Activated CD8-positive, alpha-beta memory T cell treated with anti-CD3 and anti-CD28 coated beads, Interleukin-2, amount 50 U/mL, for 48 hours (primary cell): Measurements from ENCODE around the gene DIAPH3.

ENCODE experiments used
- DNase-seq: peaks from one replicate; pipeline ENCODE4 v3.0.0-alpha.2; 2020

DIAPH3 gene

GRCh38 chr13:59755632-59756290 lies 408.0 kb downstream of the DIAPH3 start:
- DNase-seq = no peak

DNA sequence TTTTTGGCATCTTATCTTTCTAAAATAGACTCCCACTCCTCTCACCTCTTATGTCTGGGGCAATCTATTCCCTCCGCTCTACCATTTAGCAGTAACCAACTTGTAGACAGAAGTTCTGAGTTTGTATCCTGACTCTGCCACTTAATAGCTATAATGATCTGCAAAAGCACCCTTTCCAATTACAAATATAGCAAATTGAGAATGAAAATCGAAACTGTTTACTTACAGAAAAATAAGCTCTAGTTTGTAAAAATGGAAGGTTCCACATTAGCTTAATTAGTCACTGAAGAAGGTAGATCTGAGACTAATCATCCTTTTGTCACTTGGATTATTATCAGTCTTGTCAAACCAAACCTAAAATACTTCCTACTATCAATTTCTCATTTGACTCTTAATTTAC lies 409.3 kb downstream of the DIAPH3 start:
- DNase-seq = no peak

DNA sequence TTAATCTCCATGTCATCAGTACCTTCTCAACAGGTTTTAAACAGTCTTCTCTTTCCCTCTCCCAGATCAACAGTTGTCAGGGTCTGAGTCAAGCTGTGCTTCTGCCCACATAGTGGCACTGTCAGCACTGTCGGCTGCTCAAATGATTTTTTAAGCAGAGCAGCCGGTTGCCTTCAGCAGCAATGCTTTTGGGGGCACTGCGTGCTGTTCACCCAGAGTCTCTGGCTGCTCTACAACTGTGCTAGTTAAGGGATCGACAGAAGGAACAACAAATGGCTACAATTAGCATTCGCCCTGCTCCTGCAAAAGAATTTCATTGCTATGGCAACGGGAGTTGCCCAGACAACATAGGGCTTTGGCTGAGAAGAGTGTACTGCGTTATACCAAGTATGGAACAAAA lies 412.9 kb downstream of the DIAPH3 start:
- DNase-seq = no peak

DNA sequence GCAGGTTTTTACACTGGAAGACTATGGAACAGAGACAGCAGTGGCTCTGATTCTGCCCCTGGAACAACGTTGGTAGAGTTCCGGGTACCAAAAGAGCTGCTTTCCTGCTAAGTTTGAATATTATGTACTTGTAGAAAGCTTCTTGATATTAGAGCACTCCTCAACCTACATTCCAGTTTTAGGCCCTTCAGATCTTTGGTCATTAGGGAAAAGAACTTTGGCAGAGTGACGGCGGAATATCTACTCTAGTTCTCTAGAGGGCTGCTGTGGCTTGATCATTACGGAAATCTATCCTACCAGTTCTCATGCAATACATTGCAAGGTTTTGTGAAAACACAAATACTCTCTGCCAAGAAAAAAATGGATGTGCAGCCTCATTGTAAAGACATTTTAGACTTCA lies 415.7 kb downstream of the DIAPH3 start:
- no peak for DNase-seq

GRCh38 chr13:59747529-59747928 lies 416.2 kb downstream of the DIAPH3 start:
- DNase-seq = no peak

DNA sequence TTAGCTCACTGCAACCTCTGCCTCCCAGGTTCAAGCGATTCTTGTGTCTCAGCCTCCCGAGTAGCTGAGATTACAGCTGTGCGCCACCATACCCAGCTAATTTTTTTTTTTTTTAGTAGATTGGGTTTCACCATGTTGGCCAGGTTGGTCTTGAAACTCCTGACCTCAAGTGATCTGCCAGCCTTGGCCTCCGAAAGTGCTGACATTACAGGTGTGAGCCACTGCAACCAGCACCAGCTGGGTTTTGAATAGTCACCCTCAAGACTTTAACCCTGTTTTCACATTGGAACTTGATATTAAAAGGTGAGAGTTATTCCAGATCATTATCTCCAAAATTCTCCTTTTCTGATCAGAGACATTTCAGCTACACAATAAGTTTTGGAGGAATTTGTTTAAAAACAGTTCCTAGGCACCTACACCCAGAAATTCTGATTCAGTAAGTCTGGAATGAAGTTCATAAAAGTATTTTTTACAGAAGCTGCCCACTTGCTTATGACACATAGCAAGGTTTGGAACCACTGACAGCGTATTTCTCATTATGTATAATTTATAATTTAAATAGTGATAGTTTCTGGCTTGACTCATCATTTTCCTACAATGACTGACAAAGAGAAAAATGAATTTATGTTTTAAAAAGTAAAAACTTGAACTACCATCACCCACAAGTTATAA lies 417.3 kb downstream of the DIAPH3 start:
- DNase-seq = no peak

- no peak for DNase-seq
Observed at GRCh38 chr13:59745392-59745788, 418.3 kb downstream of the DIAPH3 start.

- DNase-seq = no peak
Observed at GRCh38 chr13:59744747-59745391, 418.9 kb downstream of the DIAPH3 start.

- DNase-seq = no peak
Observed at GRCh38 chr13:59743195-59743594, 420.5 kb downstream of the DIAPH3 start.

- DNase-seq = no peak
Observed at GRCh38 chr13:59742467-59742866, 421.3 kb downstream of the DIAPH3 start.

DNA sequence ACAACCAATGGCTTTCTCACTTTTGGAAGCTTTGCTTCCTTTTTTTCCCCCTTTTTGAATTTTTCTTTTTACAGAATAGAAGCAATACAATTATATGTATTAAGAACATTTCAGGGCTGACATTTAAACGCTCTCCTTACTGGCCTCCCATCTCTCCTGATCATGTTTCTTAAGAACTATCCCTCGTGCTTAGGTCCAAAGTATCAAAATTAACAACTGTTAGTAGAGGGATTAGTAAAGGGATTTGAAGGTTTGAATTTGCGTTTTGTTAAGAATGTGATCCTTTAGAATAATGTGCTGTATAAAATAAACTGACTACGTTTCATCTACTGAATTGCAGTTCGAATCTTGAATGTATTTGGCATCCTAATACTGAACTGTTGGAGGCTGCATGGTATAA lies 424.8 kb downstream of the DIAPH3 start:
- no peak for DNase-seq

DNA sequence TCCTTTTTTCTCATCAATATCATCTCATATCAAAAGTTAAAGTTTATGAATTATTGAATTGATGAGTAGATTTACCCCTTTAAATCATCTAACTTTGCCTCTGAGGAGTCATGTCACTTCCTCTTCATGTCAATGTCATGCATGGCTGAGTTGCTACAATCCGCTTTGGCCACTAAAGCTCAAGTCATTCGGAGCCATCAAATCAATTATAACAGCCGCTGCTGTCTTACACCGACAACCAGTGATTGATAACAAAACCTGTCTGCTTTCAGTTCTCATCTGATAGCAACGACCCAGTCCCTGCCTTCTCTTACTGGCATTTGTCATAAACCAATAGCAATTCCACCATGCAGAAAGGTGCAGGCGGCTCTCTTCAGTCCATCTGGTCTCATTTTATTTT lies 429.3 kb downstream of the DIAPH3 start:
- no peak for DNase-seq

GRCh38 chr13:59733744-59734143 lies 430.0 kb downstream of the DIAPH3 start:
- no peak for DNase-seq

- DNase-seq = no peak
Observed at GRCh38 chr13:59730026-59730425, 433.7 kb downstream of the DIAPH3 start.

DNA sequence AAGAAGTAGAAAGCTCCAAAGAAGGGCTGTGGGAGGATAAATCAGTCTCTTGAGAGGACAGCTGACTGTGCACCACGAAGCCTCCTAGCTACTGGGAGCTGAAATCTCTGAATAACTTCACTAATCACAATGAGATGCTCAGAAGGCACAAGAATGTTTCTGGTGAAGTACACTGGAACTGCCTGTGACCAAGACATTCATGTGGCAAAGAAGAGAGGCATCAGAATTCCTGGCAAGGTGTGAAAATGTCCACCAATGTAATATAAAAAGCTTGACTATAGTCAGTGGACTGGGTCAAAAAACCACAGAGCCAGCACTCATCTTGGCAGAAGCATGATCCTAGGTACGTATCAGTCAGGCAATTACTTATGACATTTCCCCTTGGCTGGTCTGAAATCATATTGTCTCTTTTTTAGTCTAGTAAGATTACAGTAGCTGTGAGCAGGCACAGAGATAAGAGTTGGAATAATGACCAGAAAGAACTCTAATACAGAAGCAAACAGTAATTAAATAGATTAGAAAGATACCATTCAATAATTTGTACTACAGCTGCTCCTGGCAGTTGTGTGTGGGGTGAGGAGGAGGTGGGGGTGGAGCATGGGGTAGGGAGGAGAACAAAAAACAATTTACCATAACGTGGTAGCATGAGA lies 434.7 kb downstream of the DIAPH3 start:
- no peak for DNase-seq

DNA sequence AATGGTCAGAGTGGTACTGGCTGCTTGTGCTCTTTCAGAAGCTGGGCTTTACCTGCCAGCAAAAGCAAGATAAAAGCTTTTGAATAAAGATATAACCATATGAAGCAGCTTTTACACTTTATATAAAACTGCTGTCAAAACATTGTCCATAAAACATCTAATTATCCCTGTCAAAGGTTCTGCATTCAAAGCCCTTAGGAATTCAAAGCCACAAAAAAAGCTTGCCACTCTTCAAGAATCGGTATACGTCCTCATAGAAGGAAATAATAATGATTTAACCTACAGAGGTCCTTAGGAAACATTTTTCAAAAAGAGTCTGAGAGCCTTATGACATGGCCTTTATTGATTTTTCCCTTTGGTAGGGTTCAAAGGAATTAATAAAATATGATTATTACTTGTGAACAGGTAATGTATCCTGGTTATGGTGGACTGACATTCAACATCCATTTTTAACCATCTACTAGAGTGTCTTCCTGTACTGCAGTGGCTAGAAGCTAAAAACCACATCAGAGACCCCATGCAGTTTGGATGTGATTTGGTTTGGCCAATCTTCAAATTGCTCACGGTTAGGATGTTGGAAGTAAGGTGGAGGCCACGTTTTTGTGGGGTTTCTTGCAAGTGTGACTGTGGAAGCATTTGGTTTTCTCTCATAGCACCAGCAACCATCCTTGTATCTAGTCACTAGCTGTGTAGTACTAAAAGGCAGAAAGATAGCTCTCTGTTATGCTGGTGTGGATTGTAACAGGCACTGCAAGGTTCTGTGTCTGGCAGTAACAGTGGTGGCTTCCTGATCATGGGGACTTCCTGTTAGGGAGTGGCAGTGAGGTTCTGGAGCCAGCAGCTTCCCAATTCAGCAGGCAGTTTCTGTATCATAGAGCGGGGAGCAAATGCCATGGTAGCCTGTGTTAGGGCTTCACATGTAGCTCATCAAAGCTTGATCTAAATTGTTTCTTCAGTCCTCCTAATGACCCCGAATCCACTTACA lies 441.5 kb downstream of the DIAPH3 start:
- DNase-seq = no peak

- DNase-seq = no peak
Observed at GRCh38 chr13:59715611-59716010, 448.1 kb downstream of the DIAPH3 start.

DNA sequence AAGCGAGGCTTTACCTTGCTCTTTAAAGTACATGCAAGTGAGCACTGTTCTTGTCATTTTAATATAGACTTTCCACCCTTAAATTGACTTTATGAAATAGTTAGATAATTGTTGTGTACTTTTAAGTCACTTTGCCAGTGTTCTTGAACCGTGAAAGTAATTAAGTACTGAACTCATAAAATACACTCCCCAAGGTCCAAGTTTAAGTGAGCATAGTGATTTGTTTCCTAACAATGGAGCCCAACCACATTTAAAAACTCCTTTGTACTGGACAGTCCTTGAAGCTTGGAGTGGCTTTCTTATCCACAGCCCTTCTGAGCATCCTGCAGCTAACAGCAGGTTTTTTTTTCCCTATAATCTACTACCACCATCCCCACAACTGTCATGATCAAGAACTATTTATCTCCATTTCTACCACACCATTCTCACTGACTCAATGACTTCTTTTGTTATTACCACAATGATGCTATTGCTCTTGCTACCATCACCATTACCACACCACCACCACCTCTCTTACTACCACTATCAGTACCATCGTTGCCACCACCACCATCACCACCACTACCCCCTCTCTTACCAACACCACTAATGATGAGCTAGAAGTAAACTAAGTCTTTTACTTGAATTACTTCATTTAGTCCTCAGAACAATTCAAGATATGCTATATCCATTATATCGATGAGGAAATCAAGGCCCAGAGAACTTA lies 452.6 kb downstream of the DIAPH3 start:
- no peak for DNase-seq

DNA sequence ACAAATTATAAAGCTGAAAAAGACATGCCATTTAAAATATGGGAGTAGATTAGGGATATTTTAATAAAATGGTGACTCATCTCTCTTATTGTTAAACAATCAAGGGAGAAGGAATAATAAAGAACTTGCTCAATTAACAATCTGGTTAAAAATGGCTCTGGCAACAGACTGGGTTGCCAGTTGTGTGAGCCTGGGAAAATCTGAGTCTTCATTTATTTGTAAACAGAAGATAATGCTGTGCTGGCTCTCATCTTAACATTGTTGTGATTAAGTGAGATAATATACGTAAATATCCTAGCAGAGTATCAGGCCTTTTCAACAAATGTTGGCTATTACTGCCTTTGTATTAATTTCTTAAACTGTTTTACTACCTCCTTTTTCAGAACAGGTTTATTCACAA lies 453.3 kb downstream of the DIAPH3 start:
- DNase-seq = no peak

- no peak for DNase-seq
Observed at GRCh38 chr13:59706101-59706976, 457.4 kb downstream of the DIAPH3 start.

DNA sequence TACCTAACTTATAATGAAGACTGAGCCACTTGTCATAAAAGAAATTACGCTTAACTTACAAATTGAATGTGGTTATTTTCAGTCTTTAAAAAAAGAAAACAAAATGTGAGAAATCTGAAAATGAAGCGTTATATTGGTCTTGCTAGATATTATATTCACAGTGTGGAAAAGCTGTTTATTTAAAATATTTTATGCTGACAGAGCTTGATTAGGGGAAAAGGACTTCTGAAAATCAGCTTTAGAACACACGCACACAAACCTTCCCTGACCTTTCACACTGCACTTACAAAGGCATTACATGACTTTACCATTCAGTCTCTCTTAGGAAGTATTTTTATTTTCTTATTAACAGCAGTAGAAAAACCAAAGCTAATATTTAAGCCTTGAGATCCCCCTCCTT lies 461.5 kb downstream of the DIAPH3 start:
- no peak for DNase-seq
